IPS-18a (cell line): ENCODE measurements around the gene RUNX1.

Source experiments
- H3K27ac ChIP-seq: one replicate; pipeline ENCODE4 v1.5.1; 2013; ENCODE audit warnings: low read length
- H3K27me3 ChIP-seq: one replicate; pipeline ENCODE4 v1.6.1; 2013; ENCODE audit warnings: mild to moderate bottlenecking, low read length; ENCODE audit not compliant: control insufficient read depth, insufficient read depth
- H3K36me3 ChIP-seq: one replicate; pipeline ENCODE4 v1.6.1; 2013; ENCODE audit warnings: low read depth, low read length; ENCODE audit not compliant: control insufficient read depth
- H3K4me1 ChIP-seq: one replicate; pipeline ENCODE4 v1.6.1; 2013; ENCODE audit warnings: low read depth, low read length; ENCODE audit not compliant: control insufficient read depth
- H3K4me3 ChIP-seq: one replicate; pipeline ENCODE4 v1.5.1; 2013; ENCODE audit warnings: low read length
- H3K9ac ChIP-seq: one replicate; pipeline ENCODE4 v1.6.1; 2013; ENCODE audit warnings: mild to moderate bottlenecking, low read length, moderate library complexity
- H3K9me3 ChIP-seq: one replicate; pipeline ENCODE4 v1.6.1; 2013; ENCODE audit warnings: low read depth, low read length; ENCODE audit not compliant: control insufficient read depth

Gene RUNX1

GRCh38 chr21:35034203-35034926 is 14.7 kb downstream of the RUNX1 start:
- H3K36me3 ChIP-seq, result no peaks in the 10 kb centered on the region
- no peak overlapping the region for H3K27ac ChIP-seq
- no peak overlapping the region for H3K9ac ChIP-seq
- no peak overlapping the region for H3K4me3 ChIP-seq
- H3K4me1 ChIP-seq, result no peaks in the 10 kb centered on the region
- H3K9me3 ChIP-seq, result no peaks in the 10 kb centered on the region
- H3K27me3 ChIP-seq, result no peaks in the 10 kb centered on the region

GRCh38 chr21:35032474-35033263 is 16.4 kb downstream of the RUNX1 start:
- Histone ChIP-seq H3K4me3 (no peak overlapping the region), H3K9ac (no peak overlapping the region), H3K27me3 (peaks cover 10% of the 10 kb centered on the region), H3K36me3 (no peaks in the 10 kb centered on the region), H3K4me1 (peaks cover 7% of the 10 kb centered on the region), H3K9me3 (no peaks in the 10 kb centered on the region), H3K27ac (no peak overlapping the region)

GRCh38 chr21:35028451-35028978 is 20.6 kb downstream of the RUNX1 start:
- no peak overlapping the region for H3K27ac ChIP-seq
- H3K4me3 ChIP-seq, result no peak overlapping the region
- no peaks in the 10 kb centered on the region for H3K9me3 ChIP-seq
- H3K27me3 ChIP-seq, result peaks cover 33% of the 10 kb centered on the region
- no peak overlapping the region for H3K9ac ChIP-seq
- H3K4me1 ChIP-seq, result peaks cover 18% of the 10 kb centered on the region
- no peaks in the 10 kb centered on the region for H3K36me3 ChIP-seq

GRCh38 chr21:35027563-35028450 is 21.3 kb downstream of the RUNX1 start:
- no peaks in the 10 kb centered on the region for H3K36me3 ChIP-seq
- peaks cover 33% of the 10 kb centered on the region for H3K27me3 ChIP-seq
- no peak overlapping the region for H3K4me3 ChIP-seq
- H3K9me3 ChIP-seq, result no peaks in the 10 kb centered on the region
- H3K9ac ChIP-seq, result no peak overlapping the region
- no peak overlapping the region for H3K27ac ChIP-seq
- H3K4me1 ChIP-seq, result peaks cover 18% of the 10 kb centered on the region

GRCh38 chr21:35026617-35027562 is 22.2 kb downstream of the RUNX1 start:
- Histone ChIP-seq H3K4me1 (peaks cover 18% of the 10 kb centered on the region), H3K27ac (no peak overlapping the region), H3K27me3 (peaks cover 33% of the 10 kb centered on the region), H3K4me3 (peak overlapping the region; percentile 3), H3K9me3 (no peaks in the 10 kb centered on the region), H3K9ac (peak overlapping the region; percentile 14), H3K36me3 (no peaks in the 10 kb centered on the region)

- Histone ChIP-seq H3K4me1 (peaks cover 18% of the 10 kb centered on the region), H3K9ac (no peak overlapping the region), H3K27me3 (peaks cover 33% of the 10 kb centered on the region), H3K9me3 (no peaks in the 10 kb centered on the region), H3K36me3 (no peaks in the 10 kb centered on the region), H3K4me3 (no peak overlapping the region), H3K27ac (no peak overlapping the region)
These were observed 23.0 kb downstream of the RUNX1 start for GRCh38 chr21:35026153-35026500.

- Histone ChIP-seq H3K36me3 (no peaks in the 10 kb centered on the region), H3K9me3 (no peaks in the 10 kb centered on the region), H3K9ac (no peak overlapping the region), H3K4me1 (peaks cover 18% of the 10 kb centered on the region), H3K27me3 (peaks cover 33% of the 10 kb centered on the region), H3K27ac (no peak overlapping the region), H3K4me3 (no peak overlapping the region)
These were observed 23.6 kb downstream of the RUNX1 start for GRCh38 chr21:35025206-35026152.

- Histone ChIP-seq H3K4me1 (peaks cover 18% of the 10 kb centered on the region), H3K27ac (no peak overlapping the region), H3K9ac (no peak overlapping the region), H3K4me3 (no peak overlapping the region), H3K36me3 (no peaks in the 10 kb centered on the region), H3K9me3 (no peaks in the 10 kb centered on the region), H3K27me3 (peaks cover 33% of the 10 kb centered on the region)
These were observed 24.6 kb downstream of the RUNX1 start for GRCh38 chr21:35024513-35024912.

- Histone ChIP-seq H3K9me3 (no peaks in the 10 kb centered on the region), H3K27ac (no peak overlapping the region), H3K36me3 (no peaks in the 10 kb centered on the region), H3K9ac (no peak overlapping the region), H3K4me1 (peaks cover 18% of the 10 kb centered on the region), H3K4me3 (no peak overlapping the region), H3K27me3 (peaks cover 33% of the 10 kb centered on the region)
These were observed 25.1 kb downstream of the RUNX1 start for GRCh38 chr21:35024071-35024420.
